ENCODE measurements around the gene TIFAB.

Gene TIFAB

GRCh38 chr5:135456238-135457099 lies 4.3 kb upstream of the TIFAB start:
- Mint-ChIP-seq H3K27me3 (peaks cover 28% of the 10 kb centered on the region), H3K27ac (no peak overlapping the region), H3K9me3 (no peaks in the 10 kb centered on the region), H3K4me1 (ENCODE audit: low read depth) (no peaks in the 10 kb centered on the region), H3K4me3 (no peak overlapping the region), H3K36me3 (ENCODE audit: low read depth) (no peaks in the 10 kb centered on the region)
- no peak for DNase-seq

- Mint-ChIP-seq H3K27me3 (peaks cover 28% of the 10 kb centered on the region), H3K4me3 (no peak overlapping the region), H3K27ac (no peak overlapping the region), H3K4me1 (ENCODE audit: low read depth) (no peaks in the 10 kb centered on the region), H3K9me3 (no peaks in the 10 kb centered on the region), H3K36me3 (ENCODE audit: low read depth) (no peaks in the 10 kb centered on the region)
- DNase-seq, result no peak
Measured at GRCh38 chr5:135455876-135456237, 3.7 kb upstream of the TIFAB start.

- Mint-ChIP-seq H3K36me3 (ENCODE audit: low read depth) (no peaks in the 10 kb centered on the region), H3K27me3 (peaks cover 27% of the 10 kb centered on the region), H3K9me3 (no peaks in the 10 kb centered on the region), H3K27ac (no peak overlapping the region), H3K4me3 (no peak overlapping the region), H3K4me1 (ENCODE audit: low read depth) (no peaks in the 10 kb centered on the region)
- DNase-seq, result no peak
Measured at GRCh38 chr5:135454946-135455345, 2.8 kb upstream of the TIFAB start.

GRCh38 chr5:135453613-135454012 lies 1.5 kb upstream of the TIFAB start:
- Mint-ChIP-seq H3K27ac (no peak overlapping the region), H3K36me3 (ENCODE audit: low read depth) (no peaks in the 10 kb centered on the region), H3K4me1 (ENCODE audit: low read depth) (no peaks in the 10 kb centered on the region), H3K27me3 (peaks cover 29% of the 10 kb centered on the region), H3K4me3 (no peak overlapping the region), H3K9me3 (no peaks in the 10 kb centered on the region)
- no peak for DNase-seq

- no peaks in the 10 kb centered on the region for H3K36me3 Mint-ChIP-seq (ENCODE audit: low read depth)
- peaks cover 25% of the 10 kb centered on the region for H3K27me3 Mint-ChIP-seq
- H3K9me3 Mint-ChIP-seq, result no peaks in the 10 kb centered on the region
- no peaks in the 10 kb centered on the region for H3K4me1 Mint-ChIP-seq (ENCODE audit: low read depth)
- no peak overlapping the region for H3K27ac Mint-ChIP-seq
- DNase-seq, result no peak
- H3K4me3 Mint-ChIP-seq, result no peak overlapping the region
Measured at GRCh38 chr5:135451581-135452320, 400 bp downstream of the TIFAB start.

GRCh38 chr5:135450952-135451351 lies 1.2 kb downstream of the TIFAB start:
- no peaks in the 10 kb centered on the region for H3K9me3 Mint-ChIP-seq
- no peaks in the 10 kb centered on the region for H3K36me3 Mint-ChIP-seq (ENCODE audit: low read depth)
- no peak for DNase-seq
- H3K27ac Mint-ChIP-seq, result no peak overlapping the region
- H3K27me3 Mint-ChIP-seq, result peaks cover 23% of the 10 kb centered on the region
- H3K4me1 Mint-ChIP-seq (ENCODE audit: low read depth), result no peaks in the 10 kb centered on the region
- H3K4me3 Mint-ChIP-seq, result no peak overlapping the region

- DNase-seq, result no peak
- Mint-ChIP-seq H3K36me3 (ENCODE audit: low read depth) (no peaks in the 10 kb centered on the region), H3K9me3 (no peaks in the 10 kb centered on the region), H3K27me3 (peaks cover 23% of the 10 kb centered on the region), H3K4me3 (no peak overlapping the region), H3K4me1 (ENCODE audit: low read depth) (no peaks in the 10 kb centered on the region), H3K27ac (no peak overlapping the region)
Measured at GRCh38 chr5:135450336-135450735, 1.8 kb downstream of the TIFAB start.

GRCh38 chr5:135449644-135450043 lies 2.5 kb downstream of the TIFAB start:
- H3K27ac Mint-ChIP-seq, result no peak overlapping the region
- H3K9me3 Mint-ChIP-seq, result no peaks in the 10 kb centered on the region
- H3K27me3 Mint-ChIP-seq, result peaks cover 22% of the 10 kb centered on the region
- no peak for DNase-seq
- H3K4me3 Mint-ChIP-seq, result no peak overlapping the region
- H3K36me3 Mint-ChIP-seq (ENCODE audit: low read depth), result no peaks in the 10 kb centered on the region
- no peaks in the 10 kb centered on the region for H3K4me1 Mint-ChIP-seq (ENCODE audit: low read depth)

- DNase-seq, result no peak
- Mint-ChIP-seq H3K27me3 (peaks cover 23% of the 10 kb centered on the region), H3K36me3 (ENCODE audit: low read depth) (no peaks in the 10 kb centered on the region), H3K4me1 (ENCODE audit: low read depth) (no peaks in the 10 kb centered on the region), H3K27ac (no peak overlapping the region), H3K4me3 (no peak overlapping the region), H3K9me3 (no peaks in the 10 kb centered on the region)
Measured at GRCh38 chr5:135448791-135449507, 3.2 kb downstream of the TIFAB start.

- no peaks in the 10 kb centered on the region for H3K9me3 Mint-ChIP-seq
- H3K4me3 Mint-ChIP-seq, result no peak overlapping the region
- no peak for DNase-seq
- H3K4me1 Mint-ChIP-seq (ENCODE audit: low read depth), result no peaks in the 10 kb centered on the region
- H3K27ac Mint-ChIP-seq, result no peak overlapping the region
- H3K36me3 Mint-ChIP-seq (ENCODE audit: low read depth), result no peaks in the 10 kb centered on the region
- H3K27me3 Mint-ChIP-seq, result peaks cover 23% of the 10 kb centered on the region
Measured at GRCh38 chr5:135448071-135448739, 3.9 kb downstream of the TIFAB start.

- DNase-seq, result no peak
- peaks cover 23% of the 10 kb centered on the region for H3K27me3 Mint-ChIP-seq
- H3K27ac Mint-ChIP-seq, result no peak within 1 kb of the TSS
- H3K4me1 Mint-ChIP-seq (ENCODE audit: low read depth), result no peaks in the 10 kb centered on the region
- no peak within 1 kb of the TSS for H3K4me3 Mint-ChIP-seq
- no peaks in the 10 kb centered on the region for H3K36me3 Mint-ChIP-seq (ENCODE audit: low read depth)
- no peaks in the 10 kb centered on the region for H3K9me3 Mint-ChIP-seq
Measured at GRCh38 chr5:135447298-135447929, 4.7 kb downstream of the TIFAB start, which contains the start of gene DCANP1. TSS of gene DCANP1 (minus strand) at chr5:135447348. CDS start at chr5:135447108, 240 bp downstream.

GRCh38 chr5:135446615-135447014 lies 5.5 kb downstream of the TIFAB start:
- no peaks in the 10 kb centered on the region for H3K9me3 Mint-ChIP-seq
- DNase-seq, result no peak
- no peak overlapping the region for H3K27ac Mint-ChIP-seq
- no peaks in the 10 kb centered on the region for H3K4me1 Mint-ChIP-seq (ENCODE audit: low read depth)
- no peaks in the 10 kb centered on the region for H3K36me3 Mint-ChIP-seq (ENCODE audit: low read depth)
- H3K27me3 Mint-ChIP-seq, result peaks cover 23% of the 10 kb centered on the region
- no peak overlapping the region for H3K4me3 Mint-ChIP-seq

GRCh38 chr5:135446206-135446605 lies 5.9 kb downstream of the TIFAB start:
- H3K27me3 Mint-ChIP-seq, result peaks cover 23% of the 10 kb centered on the region
- no peaks in the 10 kb centered on the region for H3K4me1 Mint-ChIP-seq (ENCODE audit: low read depth)
- no peak overlapping the region for H3K27ac Mint-ChIP-seq
- no peaks in the 10 kb centered on the region for H3K9me3 Mint-ChIP-seq
- no peak overlapping the region for H3K4me3 Mint-ChIP-seq
- H3K36me3 Mint-ChIP-seq (ENCODE audit: low read depth), result no peaks in the 10 kb centered on the region
- no peak for DNase-seq
